HEK293T (cell line): Measurements from ENCODE around the gene MUC21.

Experiments
- ELF4 ChIP-seq: fragments of 450-650 bp; IDR thresholded peaks from 2 replicates; pipeline ENCODE4 v1.6.1; 2017; ENCODE audit warnings: antibody characterized with exemption
- FOXA1 ChIP-seq: fragments of 450-650 bp; IDR thresholded peaks from 2 replicates; pipeline ENCODE4 v1.6.1; 2016; ENCODE audit warnings: mild to moderate bottlenecking

GRCh38 chr6:30985490-30985889 is 2.0 kb downstream of the MUC21 start:
- TF ChIP-seq FOXA1 (no peak), ELF4 (no peak)
